ENCODE measurements around the gene RGCC. TPM values are rescaled to one million over a fixed set of nuclear protein-coding genes. Genes with fewer than 3 reads are reported as not detected.

The RGCC gene
- total RNA-seq, 1 experiment from 2014 or later = 3.4 TPM

- H3K36me3 ChIP-seq (ENCODE audit: low read depth) = no peaks in the 10 kb centered on the region
- intact Hi-C loops (cut with micrococcal nuclease; ENCODE audit: unreplicated experiment) = no loop called here
- no peak overlapping the region for H2AFZ ChIP-seq
- no peaks in the 10 kb centered on the region for H4K20me1 ChIP-seq (ENCODE audit: insufficient read depth)
- ChIA-PET CTCF (no interaction called here), POLR2A (ENCODE audit: unreplicated experiment) (no interaction called here)
- BruUV-seq (replicated peaks) = no TSS peak
- H3K79me2 ChIP-seq (ENCODE audit: low read depth) = no peaks in the 10 kb centered on the region
- no peaks in the 10 kb centered on the region for H3K4me1 ChIP-seq (replicated peaks; ENCODE audit: insufficient read depth)
- H3K9me2 ChIP-seq (ENCODE audit: insufficient read depth) = no peaks in the 10 kb centered on the region
- H3K4me3 ChIP-seq = no peak overlapping the region
- DNase-seq = no peak
- H3K27ac ChIP-seq = no peak overlapping the region
- no peaks in the 10 kb centered on the region for H3F3A ChIP-seq (ENCODE audit: insufficient read depth, low read depth)
- no peak for TF ChIP-seq EZH2 (IDR thresholded peaks at IDR 0.05; ENCODE audit: low read depth)
- no peak for TF ChIP-seq CTCF (conservative IDR thresholded peaks at IDR 0.05)
- no peak overlapping the region for H3K4me2 ChIP-seq
- no peaks in the 10 kb centered on the region for H3K9me3 ChIP-seq (ENCODE audit: insufficient read depth, low read depth)
- no peaks in the 10 kb centered on the region for H3K27me3 ChIP-seq (ENCODE audit: insufficient read depth, low read depth)
Measured at GRCh38 chr13:41499452-41499851, 42.1 kb downstream of the RGCC start.

GRCh38 chr13:41500511-41500910, 43.2 kb downstream of the RGCC start:
- Histone ChIP-seq H2AFZ (no peak overlapping the region), H4K20me1 (ENCODE audit: insufficient read depth) (no peaks in the 10 kb centered on the region), H3K9me3 (ENCODE audit: insufficient read depth, low read depth) (no peaks in the 10 kb centered on the region), H3K27me3 (ENCODE audit: insufficient read depth, low read depth) (no peaks in the 10 kb centered on the region), H3F3A (ENCODE audit: insufficient read depth, low read depth) (no peaks in the 10 kb centered on the region), H3K27ac (no peak overlapping the region), H3K4me3 (no peak overlapping the region), H3K9me2 (ENCODE audit: insufficient read depth) (no peaks in the 10 kb centered on the region), H3K79me2 (ENCODE audit: low read depth) (no peaks in the 10 kb centered on the region), H3K36me3 (ENCODE audit: low read depth) (no peaks in the 10 kb centered on the region), H3K4me2 (no peak overlapping the region), H3K4me1 (replicated peaks; ENCODE audit: insufficient read depth) (no peaks in the 10 kb centered on the region)
- ChIA-PET POLR2A (ENCODE audit: unreplicated experiment) (no interaction called here), CTCF (no interaction called here)
- intact Hi-C loops (cut with micrococcal nuclease; ENCODE audit: unreplicated experiment) = no loop called here
- no peak for DNase-seq
- TF ChIP-seq CTCF (conservative IDR thresholded peaks at IDR 0.05) = no peak
- no TSS peak for BruUV-seq (replicated peaks)

- intact Hi-C loops (cut with micrococcal nuclease; ENCODE audit: unreplicated experiment) = no loop called here
- CTCF ChIA-PET = no interaction called here
Measured at GRCh38 chr13:41501281-41501680, 43.9 kb downstream of the RGCC start.

More at GRCh38 chr13:41501281-41501680, 43.9 kb downstream of the RGCC start:
- no peaks in the 10 kb centered on the region for H3K36me3 ChIP-seq (ENCODE audit: low read depth)
- H2AFZ ChIP-seq = no peak overlapping the region
- no peaks in the 10 kb centered on the region for H3K27me3 ChIP-seq (ENCODE audit: insufficient read depth, low read depth)
- H3K9me2 ChIP-seq (ENCODE audit: insufficient read depth) = no peaks in the 10 kb centered on the region
- no peak for TF ChIP-seq CTCF (conservative IDR thresholded peaks at IDR 0.05)
- no peak for TF ChIP-seq EZH2 (IDR thresholded peaks at IDR 0.05; ENCODE audit: low read depth)
- H3K27ac ChIP-seq = no peak overlapping the region
- H4K20me1 ChIP-seq (ENCODE audit: insufficient read depth) = no peaks in the 10 kb centered on the region
- H3K4me3 ChIP-seq = no peak overlapping the region
- no peaks in the 10 kb centered on the region for H3K4me1 ChIP-seq (replicated peaks; ENCODE audit: insufficient read depth)
- H3K4me2 ChIP-seq = no peak overlapping the region
- no peaks in the 10 kb centered on the region for H3K9me3 ChIP-seq (ENCODE audit: insufficient read depth, low read depth)
- no peak for DNase-seq
- H3K79me2 ChIP-seq (ENCODE audit: low read depth) = no peaks in the 10 kb centered on the region
- BruUV-seq (replicated peaks) = no TSS peak
- POLR2A ChIA-PET (ENCODE audit: unreplicated experiment) = no interaction called here
- H3F3A ChIP-seq (ENCODE audit: insufficient read depth, low read depth) = no peaks in the 10 kb centered on the region
